Colonic mucosa (tissue), 4 donors: ENCODE results near the gene SEMA4A. TPM values are rescaled to one million over a fixed set of nuclear protein-coding genes. Genes with fewer than 3 reads are reported as not detected.

Source experiments
- DNase-seq: peaks from one replicate; pipeline ENCODE4 v3.0.0-alpha.2; 2020
- H3K27ac ChIP-seq: fragments of 200-600 bp; one replicate; pipeline ENCODE4 v1.8.0; 2021
- H3K27me3 ChIP-seq: fragments of 200-600 bp; one replicate; pipeline ENCODE4 v1.8.0; 2021
- H3K36me3 ChIP-seq: fragments of 200-600 bp; one replicate; pipeline ENCODE4 v1.8.0; 2021
- H3K4me1 ChIP-seq: fragments of 200-600 bp; one replicate; pipeline ENCODE4 v1.8.0; 2021; ENCODE audit warnings: mild to moderate bottlenecking
- H3K4me3 ChIP-seq: fragments of 200-600 bp; one replicate; pipeline ENCODE4 v1.8.0; 2021
- H3K9ac ChIP-seq, 2 donors: one replicate each; pipeline ENCODE4 v1.7.0; 2013; ENCODE audit warnings: control low read depth in 2 of 2, low read depth in 2 of 2, low read length in 2 of 2
- H3K9me3 ChIP-seq: fragments of 200-600 bp; one replicate; pipeline ENCODE4 v1.8.0; 2021
- CTCF ChIP-seq: fragments of 200-600 bp; IDR thresholded peaks from one replicate; pipeline ENCODE4 v1.8.0; 2022; ENCODE audit warnings: antibody characterized with exemption, mild to moderate bottlenecking
- intact Hi-C: fragments of 100-400 bp; cut with DNase I; formaldehyde crosslinking; loops from one replicate; pipeline ENCODE4 v1.14.1; 2022
- total RNA-seq, 2 donors: library from RNA; stranded (reverse); fragmentation: NEBNext Ultra II Directional in 1 of 2; extraction: Animal tissue kit (Norgen Biotek cat#: 25700) in 1 of 2; gene quantifications; one replicate each; pipeline ENCODE4 v1.2.1, GENCODE V29; 2021
- donor health status: healthy.
- donor health status: DM: no; HTN: no; CAD: no.
- donor health status: DM: no; HTN: no; CAD: no.

The SEMA4A gene
- total RNA-seq, 2 donors from 2014 or later = 4.5 to 5.6 TPM

GRCh38 chr1:156152628-156153027, 757 bp upstream of the SEMA4A start:
- no peaks in the 10 kb centered on the region for H3K9me3 ChIP-seq
- no peaks in the 10 kb centered on the region for H3K36me3 ChIP-seq
- H3K4me1 ChIP-seq = no peaks in the 10 kb centered on the region
- DNase-seq = no peak
- no peak overlapping the region for H3K9ac ChIP-seq
- H3K4me3 ChIP-seq = no peak overlapping the region
- H3K27ac ChIP-seq = no peak overlapping the region
- no peak for TF ChIP-seq CTCF
- intact Hi-C loops = no loop called here
- no peaks in the 10 kb centered on the region for H3K27me3 ChIP-seq

GRCh38 chr1:156154317-156154749, 948 bp downstream of the SEMA4A start:
- Histone ChIP-seq H3K27ac (no peak overlapping the region), H3K4me3 (peak overlapping the region; percentile 4), H3K36me3 (no peaks in the 10 kb centered on the region), H3K9ac (no peak overlapping the region), H3K27me3 (no peaks in the 10 kb centered on the region), H3K4me1 (no peaks in the 10 kb centered on the region), H3K9me3 (no peaks in the 10 kb centered on the region)
- intact Hi-C loops = no loop called here
- DNase-seq = no peak
- no peak for TF ChIP-seq CTCF

GRCh38 chr1:156155756-156156510, 2.5 kb downstream of the SEMA4A start:
- no peaks in the 10 kb centered on the region for H3K36me3 ChIP-seq
- no peak overlapping the region for H3K4me3 ChIP-seq
- no peaks in the 10 kb centered on the region for H3K27me3 ChIP-seq
- no peak overlapping the region for H3K9ac ChIP-seq
- no peaks in the 10 kb centered on the region for H3K4me1 ChIP-seq
- H3K9me3 ChIP-seq = no peaks in the 10 kb centered on the region
- intact Hi-C loops = no loop called here
- H3K27ac ChIP-seq = no peak overlapping the region
- no peak for TF ChIP-seq CTCF
- no peak for DNase-seq

GRCh38 chr1:156157506-156157905, 4.1 kb downstream of the SEMA4A start:
- Histone ChIP-seq H3K36me3 (no peaks in the 10 kb centered on the region), H3K4me1 (peaks cover 4% of the 10 kb centered on the region), H3K9me3 (no peaks in the 10 kb centered on the region), H3K27me3 (no peaks in the 10 kb centered on the region), H3K9ac (no peak overlapping the region), H3K27ac (no peak overlapping the region), H3K4me3 (no peak overlapping the region)
- TF ChIP-seq CTCF = no peak
- intact Hi-C loops = no loop called here
- no peak for DNase-seq

GRCh38 chr1:156157966-156158365, 4.6 kb downstream of the SEMA4A start:
- H3K9me3 ChIP-seq = no peaks in the 10 kb centered on the region
- intact Hi-C loops = no loop called here
- no peak overlapping the region for H3K4me3 ChIP-seq
- DNase-seq = no peak
- no peak overlapping the region for H3K9ac ChIP-seq
- no peak for TF ChIP-seq CTCF
- peaks cover 4% of the 10 kb centered on the region for H3K4me1 ChIP-seq
- H3K27me3 ChIP-seq = no peaks in the 10 kb centered on the region
- no peak overlapping the region for H3K27ac ChIP-seq
- H3K36me3 ChIP-seq = no peaks in the 10 kb centered on the region
